Limb (tissue), 2 donors: ENCODE measurements around the gene PLEK.
"Not testable (repeated sequence)": the region's sequence is repeated elsewhere in the genome, so short reads cannot be mapped to it uniquely, and the experiment has no call there.

ENCODE experiments used
- DNase-seq, 2 donors: peaks; one replicate each; pipeline ENCODE4 v3.0.0-alpha.2; 2016; ENCODE audit errors: extremely low spot score in 2 of 2

Gene PLEK

GRCh38 chr2:68365087-68365486 is at the start of gene PLEK:
PLEK (plus strand) TSS chr2:68365282; CDS start chr2:68365352, 70 bp downstream.
- DNase-seq, result no peak

- DNase-seq, result no peak
Measured at GRCh38 chr2:68316111-68316510, 49.0 kb upstream of the PLEK start.

GRCh38 chr2:68317971-68318913 is 46.8 kb upstream of the PLEK start:
- peak in 1 of 2 donors; percentile 57 for DNase-seq

GRCh38 chr2:68318914-68319397 is 46.1 kb upstream of the PLEK start:
- DNase-seq, result no peak

GRCh38 chr2:68319398-68320117 is 45.5 kb upstream of the PLEK start, which contains the start of gene CNRIP1:
CNRIP1 (minus strand) TSS chr2:68319949; CDS start chr2:68319400, 549 bp downstream.
- DNase-seq, result peak; percentile 76 to 86

- peak; percentile 10 to 58 for DNase-seq
Measured at GRCh38 chr2:68320118-68320641, 44.9 kb upstream of the PLEK start.

- no peak for DNase-seq
Measured at GRCh38 chr2:68325056-68325455, 40.0 kb upstream of the PLEK start.

- DNase-seq, result no peak
Measured at GRCh38 chr2:68328901-68329300, 36.2 kb upstream of the PLEK start.

- no peak for DNase-seq
Measured at GRCh38 chr2:68330691-68331090, 34.4 kb upstream of the PLEK start.

- DNase-seq, result no peak
Measured at GRCh38 chr2:68333009-68333408, 32.1 kb upstream of the PLEK start.

GRCh38 chr2:68333931-68334330 is 31.2 kb upstream of the PLEK start:
- DNase-seq, result no peak

GRCh38 chr2:68336192-68336591 is 28.9 kb upstream of the PLEK start:
- no peak for DNase-seq

- DNase-seq, result no peak
Measured at GRCh38 chr2:68340226-68341061, 24.6 kb upstream of the PLEK start.

- DNase-seq, result no peak
Measured at GRCh38 chr2:68341062-68341329, 24.1 kb upstream of the PLEK start.

- no peak for DNase-seq
Measured at GRCh38 chr2:68341583-68341982, 23.5 kb upstream of the PLEK start.

GRCh38 chr2:68342470-68342869 is 22.6 kb upstream of the PLEK start:
- no peak for DNase-seq

GRCh38 chr2:68344031-68344430 is 21.1 kb upstream of the PLEK start:
- DNase-seq, result no peak

GRCh38 chr2:68345129-68345875 is 19.8 kb upstream of the PLEK start:
- DNase-seq, result no peak

GRCh38 chr2:68349091-68349490 is 16.0 kb upstream of the PLEK start:
- not testable (repeated sequence) for DNase-seq

GRCh38 chr2:68351997-68352396 is 13.1 kb upstream of the PLEK start:
- DNase-seq, result no peak
